GM12874 (cell line): ENCODE results near the gene PCBP3.

ENCODE experiments used
- CTCF ChIP-seq: IDR thresholded peaks from 2 replicates; pipeline ENCODE4 v1.5.1; 2011; ENCODE audit warnings: low read depth, mild to moderate bottlenecking, control low read depth, low read length, moderate library complexity; ENCODE audit not compliant: insufficient read depth

The PCBP3 gene

GRCh38 chr21:45781741-45782140, 138.2 kb downstream of the PCBP3 start:
- no peak for TF ChIP-seq CTCF

GRCh38 chr21:45786660-45787059, 143.1 kb downstream of the PCBP3 start:
- no peak for TF ChIP-seq CTCF

- TF ChIP-seq CTCF, result no peak
Measured at GRCh38 chr21:45787371-45787770, 143.8 kb downstream of the PCBP3 start.

GRCh38 chr21:45788198-45788597, 144.7 kb downstream of the PCBP3 start:
- TF ChIP-seq CTCF, result no peak

GRCh38 chr21:45788637-45789506, 145.3 kb downstream of the PCBP3 start:
- TF ChIP-seq CTCF, result no peak

- TF ChIP-seq CTCF, result no peak
Measured at GRCh38 chr21:45790427-45790826, 146.9 kb downstream of the PCBP3 start.

GRCh38 chr21:45791562-45792418, 148.3 kb downstream of the PCBP3 start:
- TF ChIP-seq CTCF, result no peak
